H1 (cell line): Measurements from ENCODE around the gene ENOSF1. TPM values are rescaled to one million over a fixed set of nuclear protein-coding genes. Genes with fewer than 3 reads are reported as not detected.

Source experiments
- CTCF ChIA-PET: fragments of 300-600 bp; sonication (Branson Sonifier 250); formaldehyde crosslinking; loops from one replicate; lab custom pipeline; 2021; ENCODE audit not compliant: partially characterized antibody; lab: Charles Lee
- POLR2A ChIA-PET: fragments of 300-600 bp; sonication (Branson Sonifier 250); formaldehyde crosslinking; loops from one replicate; lab custom pipeline; 2021; ENCODE audit warnings: inconsistent platforms; ENCODE audit not compliant: partially characterized antibody; lab: Charles Lee
- DNase-seq, 2 experiments: peaks; one replicate each; pipeline versions ENCODE4 v3.0.0 to v3.0.0-alpha.2; 2010 to 2022; ENCODE audit warnings: low spot score in 2 of 2, low read depth in 1 of 2, mixed read lengths in 1 of 2
- FAIRE-seq: peaks from 2 replicates; lab custom pipeline; 2011; peaks lifted over from hg19 to GRCh38; lab: Jason Lieb, UNC
- H2AFZ ChIP-seq: 2 replicates; pipeline ENCODE4 v1.8.1; 2012; ENCODE audit warnings: low read length, inconsistent platforms
- H2AK5ac ChIP-seq: 2 replicates; pipeline ENCODE4 v1.6.1; 2013; ENCODE audit warnings: low read depth, low read length
- H2BK120ac ChIP-seq: replicated peaks from 2 replicates; pipeline ENCODE3; 2013; ENCODE audit warnings: low read depth, low read length, inconsistent platforms
- H2BK12ac ChIP-seq: 2 replicates; pipeline ENCODE4 v1.6.1; 2013; ENCODE audit warnings: low read depth, low read length
- H2BK15ac ChIP-seq: 2 replicates; pipeline ENCODE4 v1.6.1; 2013; ENCODE audit warnings: low read length
- H2BK20ac ChIP-seq: 2 replicates; pipeline ENCODE4 v1.6.1; 2013; ENCODE audit warnings: low read length
- H2BK5ac ChIP-seq: 2 replicates; pipeline ENCODE4 v1.6.1; 2013; ENCODE audit warnings: low read depth, low read length
- H3K14ac ChIP-seq: 2 replicates; pipeline ENCODE4 v1.6.1; 2013; ENCODE audit warnings: inconsistent platforms; ENCODE audit not compliant: insufficient read length
- H3K18ac ChIP-seq: 2 replicates; pipeline ENCODE4 v1.6.1; 2013; ENCODE audit warnings: low read length; ENCODE audit errors: extremely low read depth
- H3K23ac ChIP-seq: 2 replicates; pipeline ENCODE4 v1.6.1; 2013; ENCODE audit warnings: inconsistent platforms; ENCODE audit not compliant: insufficient read length
- H3K23me2 ChIP-seq: 2 replicates; pipeline ENCODE4 v1.6.1; 2013; ENCODE audit warnings: low read depth, low read length
- H3K27ac ChIP-seq: 2 replicates; pipeline ENCODE4 v1.6.1; 2011; ENCODE audit warnings: low read depth, low read length, inconsistent platforms
- H3K27me3 ChIP-seq, 4 experiments: replicated peaks in 1 of 4; 1 replicate in 1 of 4; 2 replicates in 3 of 4; pipeline versions ENCODE4 v1.6.1 to v1.8.1; 2011 to 2013; ENCODE audit warnings: low read length in 3 of 4, mild to moderate bottlenecking in 3 of 4, inconsistent platforms in 2 of 4, mixed read lengths in 2 of 4, moderate library complexity in 1 of 4; ENCODE audit not compliant: control insufficient read depth in 3 of 4, insufficient read depth in 3 of 4; ENCODE audit errors: extremely low read depth in 1 of 4
- H3K36me3 ChIP-seq, 4 experiments: 2 replicates each; pipeline versions ENCODE4 v1.6.1 to v1.8.1; 2011 to 2013; ENCODE audit warnings: mild to moderate bottlenecking in 4 of 4, low read length in 3 of 4, moderate library complexity in 2 of 4, control low read depth in 1 of 4, inconsistent platforms in 1 of 4; ENCODE audit not compliant: insufficient read depth in 4 of 4, control insufficient read depth in 2 of 4
- H3K4ac ChIP-seq: replicated peaks from 2 replicates; pipeline ENCODE3; 2013; ENCODE audit warnings: low read length, low read depth, mixed read lengths, inconsistent platforms; ENCODE audit not compliant: insufficient read length
- H3K4me1 ChIP-seq, 4 experiments: replicated peaks in 1 of 4; 1 replicate in 1 of 4; 2 replicates in 3 of 4; pipeline versions ENCODE4 v1.6.1 to v1.8.1; 2011 to 2013; ENCODE audit warnings: low read length in 3 of 4, inconsistent platforms in 2 of 4, mixed read lengths in 1 of 4; ENCODE audit not compliant: insufficient read depth in 4 of 4, control insufficient read depth in 3 of 4
- H3K4me2 ChIP-seq, 2 experiments: 2 replicates each; pipeline versions ENCODE4 v1.6.1 to v1.8.1; 2011 to 2013; ENCODE audit warnings: low read depth in 2 of 2, low read length in 2 of 2, control low read depth in 1 of 2, inconsistent platforms in 1 of 2, mild to moderate bottlenecking in 1 of 2; ENCODE audit not compliant: insufficient read depth in 1 of 2
- H3K4me3 ChIP-seq, 4 experiments: fragments of 200-600, 300-600 bp in 1 of 4; sonication (generic), shearing (Covaris generic), sonication (Bioruptor Twin) in 1 of 4; 2 replicates each; pipeline versions ENCODE4 v1.5.1 to v1.8.1; 2011 to 2016; ENCODE audit warnings: low read length in 4 of 4, low read depth in 3 of 4, control low read depth in 2 of 4, inconsistent platforms in 2 of 4, mild to moderate bottlenecking in 2 of 4, mixed read lengths in 1 of 4, moderate library complexity in 1 of 4; ENCODE audit not compliant: insufficient read depth in 2 of 4; ENCODE audit errors: extremely low read depth in 1 of 4
- H3K56ac ChIP-seq: replicated peaks from 2 replicates; pipeline ENCODE3; 2013; ENCODE audit warnings: low read depth, mild to moderate bottlenecking, mixed read lengths, low read length, inconsistent platforms; ENCODE audit not compliant: insufficient read length
- H3K79me1 ChIP-seq: 2 replicates; pipeline ENCODE4 v1.6.1; 2013; ENCODE audit warnings: low read depth, low read length, control low read depth
- H3K79me2 ChIP-seq, 2 experiments: 2 replicates each; pipeline versions ENCODE4 v1.6.1 to v1.8.1; 2012 to 2013; ENCODE audit warnings: low read length in 2 of 2, mild to moderate bottlenecking in 2 of 2, inconsistent platforms in 1 of 2; ENCODE audit not compliant: insufficient read depth in 2 of 2, control insufficient read depth in 1 of 2
- H3K9ac ChIP-seq, 4 experiments: replicated peaks in 1 of 4; 1 replicate in 1 of 4; 2 replicates in 3 of 4; pipeline versions ENCODE4 v1.6.1 to v1.8.1; 2011 to 2013; ENCODE audit warnings: low read depth in 3 of 4, low read length in 3 of 4, control low read depth in 2 of 4, mild to moderate bottlenecking in 2 of 4, moderate library complexity in 2 of 4, inconsistent platforms in 1 of 4; ENCODE audit errors: extremely low read depth in 1 of 4
- H3K9me3 ChIP-seq, 2 experiments: 2 replicates each; pipeline versions ENCODE4 v1.6.1 to v1.8.1; 2012 to 2013; ENCODE audit warnings: mild to moderate bottlenecking in 2 of 2, moderate library complexity in 2 of 2, control low read depth in 1 of 2, inconsistent platforms in 1 of 2, low read depth in 1 of 2, low read length in 1 of 2, mixed read lengths in 1 of 2; ENCODE audit not compliant: insufficient read depth in 2 of 2
- H4K20me1 ChIP-seq, 2 experiments: replicated peaks in 1 of 2; 2 replicates each; pipeline versions ENCODE3 to v1.8.1; 2011 to 2013; ENCODE audit warnings: inconsistent platforms in 2 of 2, low read length in 2 of 2, mild to moderate bottlenecking in 1 of 2; ENCODE audit not compliant: insufficient read depth in 2 of 2, control insufficient read depth in 1 of 2
- H4K5ac ChIP-seq: 2 replicates; pipeline ENCODE4 v1.6.1; 2013; ENCODE audit warnings: low read length, low read depth, mixed read lengths, inconsistent platforms; ENCODE audit not compliant: insufficient read length
- H4K8ac ChIP-seq: 2 replicates; pipeline ENCODE4 v1.8.0; 2013; ENCODE audit warnings: mild to moderate bottlenecking, moderate library complexity, low read length, inconsistent platforms; ENCODE audit not compliant: insufficient read depth; ENCODE audit errors: extremely low read depth
- H4K91ac ChIP-seq: replicated peaks from 2 replicates; pipeline ENCODE3; 2013; ENCODE audit warnings: low read length, mixed read lengths, inconsistent platforms; ENCODE audit not compliant: insufficient read length
- BRCA1 ChIP-seq: IDR thresholded peaks from 2 replicates; pipeline ENCODE4 v1.6.1; 2012; ENCODE audit warnings: low read depth, low read length, improper control_type of control experiment
- CBX8 ChIP-seq: fragments of 300-800, 300-1000 bp; sonication (generic); IDR thresholded peaks from 2 replicates; pipeline ENCODE4 v1.7.1; 2016; ENCODE audit warnings: low read depth, low read length, borderline replicate concordance
- CEBPB ChIP-seq: IDR thresholded peaks from 2 replicates; pipeline ENCODE4 v1.6.1; 2012; ENCODE audit warnings: low read depth, low read length
- CREB1 ChIP-seq: IDR thresholded peaks from 2 replicates; pipeline ENCODE4 v1.6.1; 2012; ENCODE audit warnings: inconsistent platforms
- CTBP2 ChIP-seq: IDR thresholded peaks from 2 replicates; pipeline ENCODE4 v1.7.0; 2011; ENCODE audit warnings: borderline replicate concordance, mild to moderate bottlenecking, moderate library complexity, mixed read lengths, low read length; ENCODE audit not compliant: insufficient read depth, insufficient read length
- EP300 ChIP-seq, 2 experiments: IDR thresholded peaks; 1 replicate in 1 of 2; 2 replicates in 1 of 2; pipeline ENCODE4 v1.6.1; 2011 to 2012; ENCODE audit warnings: low read depth in 2 of 2, low read length in 2 of 2, mild to moderate bottlenecking in 2 of 2, borderline replicate concordance in 1 of 2, inconsistent platforms in 1 of 2, moderate library complexity in 1 of 2
- KDM5A ChIP-seq: fragments of 200-600 bp; IDR thresholded peaks from 2 replicates; pipeline ENCODE4 v1.7.1; 2012; ENCODE audit warnings: mild to moderate bottlenecking, low read length, inconsistent platforms, mixed read lengths
- MAX ChIP-seq: IDR thresholded peaks from 2 replicates; pipeline ENCODE4 v1.6.1; 2012; ENCODE audit warnings: inconsistent platforms
- POLR2A ChIP-seq, 2 experiments: IDR thresholded peaks; 1 replicate in 1 of 2; 2 replicates in 1 of 2; pipeline ENCODE4 v1.6.1; 2011; ENCODE audit warnings: low read depth in 2 of 2, low read length in 2 of 2, mild to moderate bottlenecking in 2 of 2; ENCODE audit errors: control extremely low read depth in 1 of 2
- RBBP5 ChIP-seq: IDR thresholded peaks from 2 replicates; pipeline ENCODE4 v1.7.1; 2012; ENCODE audit warnings: low read depth, mild to moderate bottlenecking, inconsistent platforms, low read length, moderate library complexity, borderline replicate concordance
- RFX5 ChIP-seq: IDR thresholded peaks from 2 replicates; pipeline ENCODE4 v1.6.1; 2011; ENCODE audit warnings: low read depth, low read length, improper control_type of control experiment, borderline replicate concordance
- SP2 ChIP-seq: IDR thresholded peaks from 2 replicates; pipeline ENCODE4 v1.6.1; 2012; ENCODE audit warnings: mild to moderate bottlenecking, low read length, inconsistent platforms
- SP4 ChIP-seq: IDR thresholded peaks from 2 replicates; pipeline ENCODE4 v1.6.1; 2012; ENCODE audit warnings: low read length, inconsistent platforms
- WGBS, 2 experiments: shearing (Covaris generic) in 1 of 2; methylation state at CpG; one replicate each; pipeline versions ENCODE4 v1.1.6 to v1.1.7; 2013 to 2015; ENCODE audit warnings: low lambda C conversion rate in 2 of 2, mixed read lengths in 2 of 2, inconsistent platforms in 1 of 2, low coverage in 1 of 2, missing lambda C conversion rate in 1 of 2; ENCODE audit not compliant: insufficient replicate concordance in 2 of 2, insufficient coverage in 1 of 2, insufficient read length in 1 of 2; ENCODE audit errors: extremely low coverage in 1 of 2, missing lambda C conversion rate in 1 of 2; 5-methylcytosine and 5-hydroxymethylcytosine counted together
- polyA plus RNA-seq, 7 experiments: library from polyadenylated mRNA; depleted of rRNA in 3 of 7; stranded (reverse) in 5 of 7; unstranded in 2 of 7; fragments of >200 nt in 5 of 7; fragments of 200-250 nt in 2 of 7; gene quantifications; 1 replicate in 5 of 7; 2 replicates in 1 of 7; 4 replicates in 1 of 7; pipeline versions ENCODE4 v1.2.1 to v1.2.3, GENCODE V29; 2011 to 2013; ENCODE audit warnings: missing spikeins in 2 of 7, mixed read lengths in 2 of 7
- total RNA-seq: library from RNA; stranded (reverse); fragmentation: NEBNext Ultra II Directional; extraction: Animal tissue kit (Norgen Biotek cat#: 25700); gene quantifications from 2 replicates; pipeline ENCODE4 v1.2.1, GENCODE V29; 2021

The ENOSF1 gene
- total and polyA plus RNA-seq, 2 of the 8 experiments (the other 6 are each of a cell fraction or from before 2014, with no cell fraction given): 15.4 to 26.4 TPM

GRCh38 chr18:703213-703967 is 9.0 kb downstream of the ENOSF1 start:
- no peak overlapping the region for H4K5ac ChIP-seq
- H3K4ac ChIP-seq: no peak overlapping the region
- H4K20me1 ChIP-seq: peaks cover 0 to 4% of the 10 kb centered on the region in 2 experiments
- H2BK120ac ChIP-seq: no peak overlapping the region
- no peak overlapping the region for H3K56ac ChIP-seq
- no peak overlapping the region for H3K18ac ChIP-seq
- no peak overlapping the region for H3K4me2 ChIP-seq
- no peak overlapping the region for H3K9ac ChIP-seq
- H3K4me1 ChIP-seq: no peaks in the 10 kb centered on the region
- H3K79me2 ChIP-seq: peaks cover 0 to 11% of the 10 kb centered on the region in 2 experiments; a peak in 1 of 4 replicates
- H3K23ac ChIP-seq: no peak overlapping the region
- CTCF ChIA-PET: interaction anchor here (0.9 to 1.8 kb wide), 7 partner anchors 9 to 127 kb away, joined by 3 to 6 read pairs (median 4); partner anchors contain the start of gene ENOSF1
- no peaks in the 10 kb centered on the region for H3K23me2 ChIP-seq
- POLR2A ChIA-PET: interaction anchor here (0.5 to 2.4 kb wide), 3 partner anchors 10 to 26 kb away, joined by 3 to 6 read pairs (median 6); partner anchors contain the start of gene ENOSF1
- H3K36me3 ChIP-seq: peaks cover 0 to 23% (median 1%) of the 10 kb centered on the region in 4 experiments; a peak in 3 of 8 replicates
- H2AFZ ChIP-seq: no peak overlapping the region
- no peak overlapping the region for H3K27ac ChIP-seq
- no peak overlapping the region for H3K4me3 ChIP-seq
- no peak overlapping the region for H4K91ac ChIP-seq
- H3K27me3 ChIP-seq: no peaks in the 10 kb centered on the region
- H3K79me1 ChIP-seq: 0 out of 2 replicates have a peak, but pooled peaks cover 2% of the 10 kb centered on the region
- no peak overlapping the region for H4K8ac ChIP-seq
- no peak overlapping the region for H2BK5ac ChIP-seq
- H3K14ac ChIP-seq: no peak overlapping the region
- 85% methylated on average over 8 of the region's 8 CpGs; no CpG with 5 or more reads in 1 of the 2 experiments for WGBS, 2 experiments
- FAIRE-seq (no peak), DNase-seq (peak in 1 of 2 experiments; percentile 23)
- no peaks in the 10 kb centered on the region for H3K9me3 ChIP-seq
- no peak overlapping the region for H2BK20ac ChIP-seq
- no peak overlapping the region for H2AK5ac ChIP-seq
- no peak overlapping the region for H2BK15ac ChIP-seq
- H2BK12ac ChIP-seq: no peak overlapping the region
- TF ChIP-seq SP4 (no peak), CTBP2 (no peak), BRCA1 (no peak), MAX (no peak), CEBPB (no peak), EP300 (IDR thresholded peaks at IDR 0.05; ENCODE audit: borderline replicate concordance in 1 of 2, low read depth in 2 of 2, low read length in 2 of 2) (no peak), CREB1 (no peak), SP2 (no peak), POLR2A (IDR thresholded peaks at IDR 0.05; ENCODE audit: control extremely low read depth in 1 of 2, low read depth in 2 of 2, low read length in 2 of 2) (no peak), CBX8 (no peak), KDM5A (no peak), RFX5 (no peak), RBBP5 (no peak)
